GM12872 (cell line): ENCODE data around the gene RAVER1.

ENCODE experiments used
- TF ChIP-seq, protein P1 (sequence below): IDR thresholded peaks from 3 replicates; pipeline ENCODE4 v1.5.1; 2011; ENCODE audit warnings: low read depth, mild to moderate bottlenecking, low read length, moderate library complexity; ENCODE audit not compliant: insufficient read depth

RAVER1 gene

DNA sequence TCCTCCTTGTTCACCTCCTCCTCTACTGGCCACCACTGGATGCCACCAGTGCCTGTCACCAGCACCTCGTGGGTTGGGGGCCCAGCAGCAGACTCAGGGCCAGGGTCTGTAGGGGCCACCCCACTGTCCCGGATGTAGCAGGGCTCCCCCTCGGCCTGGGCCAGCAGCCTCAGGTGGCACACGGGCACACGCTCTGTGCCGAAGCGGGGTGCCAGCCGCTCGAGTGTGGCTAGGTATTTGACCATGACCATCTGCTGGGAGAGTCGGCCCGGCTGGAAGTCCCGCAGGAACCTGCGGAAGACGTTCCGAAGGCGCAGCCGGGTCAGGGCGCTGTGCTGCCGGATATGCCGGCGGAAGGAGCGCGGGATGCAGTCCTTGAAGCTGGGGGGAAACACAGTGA lies 32.2 kb upstream of the RAVER1 start:
- TF ChIP-seq, protein P1, sequence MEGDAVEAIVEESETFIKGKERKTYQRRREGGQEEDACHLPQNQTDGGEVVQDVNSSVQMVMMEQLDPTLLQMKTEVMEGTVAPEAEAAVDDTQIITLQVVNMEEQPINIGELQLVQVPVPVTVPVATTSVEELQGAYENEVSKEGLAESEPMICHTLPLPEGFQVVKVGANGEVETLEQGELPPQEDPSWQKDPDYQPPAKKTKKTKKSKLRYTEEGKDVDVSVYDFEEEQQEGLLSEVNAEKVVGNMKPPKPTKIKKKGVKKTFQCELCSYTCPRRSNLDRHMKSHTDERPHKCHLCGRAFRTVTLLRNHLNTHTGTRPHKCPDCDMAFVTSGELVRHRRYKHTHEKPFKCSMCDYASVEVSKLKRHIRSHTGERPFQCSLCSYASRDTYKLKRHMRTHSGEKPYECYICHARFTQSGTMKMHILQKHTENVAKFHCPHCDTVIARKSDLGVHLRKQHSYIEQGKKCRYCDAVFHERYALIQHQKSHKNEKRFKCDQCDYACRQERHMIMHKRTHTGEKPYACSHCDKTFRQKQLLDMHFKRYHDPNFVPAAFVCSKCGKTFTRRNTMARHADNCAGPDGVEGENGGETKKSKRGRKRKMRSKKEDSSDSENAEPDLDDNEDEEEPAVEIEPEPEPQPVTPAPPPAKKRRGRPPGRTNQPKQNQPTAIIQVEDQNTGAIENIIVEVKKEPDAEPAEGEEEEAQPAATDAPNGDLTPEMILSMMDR = no peak

DNA sequence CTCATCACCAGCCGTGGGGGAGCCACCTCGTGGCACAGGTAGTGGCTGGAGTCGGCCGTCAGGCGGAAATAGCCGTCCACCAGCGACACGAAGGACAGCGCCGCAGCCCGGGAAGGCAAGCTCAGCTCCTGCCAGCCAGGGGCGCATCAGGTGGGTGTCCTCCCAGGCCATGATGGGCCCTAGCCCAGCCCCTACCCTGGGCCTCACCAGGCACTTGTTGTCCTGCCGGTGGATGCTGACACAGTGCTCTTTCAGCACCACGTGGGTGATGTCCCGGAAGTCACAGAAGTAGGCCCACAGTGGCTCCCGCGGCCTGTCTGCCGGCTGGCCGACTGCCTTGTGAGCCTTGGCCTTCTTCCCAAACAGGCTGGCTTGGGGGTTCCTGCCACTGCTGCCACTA lies 31.3 kb upstream of the RAVER1 start:
- TF ChIP-seq, protein P1 = no peak

- TF ChIP-seq, protein P1 = no peak
These were observed 30.5 kb upstream of the RAVER1 start for GRCh38 chr19:10363789-10364281.

- TF ChIP-seq, protein P1 = no peak
These were observed 28.9 kb upstream of the RAVER1 start for GRCh38 chr19:10362259-10362658.

GRCh38 chr19:10361569-10362011 lies 28.3 kb upstream of the RAVER1 start:
- TF ChIP-seq, protein P1 = no peak

GRCh38 chr19:10356431-10356830 lies 23.1 kb upstream of the RAVER1 start:
- TF ChIP-seq, protein P1 = no peak

DNA sequence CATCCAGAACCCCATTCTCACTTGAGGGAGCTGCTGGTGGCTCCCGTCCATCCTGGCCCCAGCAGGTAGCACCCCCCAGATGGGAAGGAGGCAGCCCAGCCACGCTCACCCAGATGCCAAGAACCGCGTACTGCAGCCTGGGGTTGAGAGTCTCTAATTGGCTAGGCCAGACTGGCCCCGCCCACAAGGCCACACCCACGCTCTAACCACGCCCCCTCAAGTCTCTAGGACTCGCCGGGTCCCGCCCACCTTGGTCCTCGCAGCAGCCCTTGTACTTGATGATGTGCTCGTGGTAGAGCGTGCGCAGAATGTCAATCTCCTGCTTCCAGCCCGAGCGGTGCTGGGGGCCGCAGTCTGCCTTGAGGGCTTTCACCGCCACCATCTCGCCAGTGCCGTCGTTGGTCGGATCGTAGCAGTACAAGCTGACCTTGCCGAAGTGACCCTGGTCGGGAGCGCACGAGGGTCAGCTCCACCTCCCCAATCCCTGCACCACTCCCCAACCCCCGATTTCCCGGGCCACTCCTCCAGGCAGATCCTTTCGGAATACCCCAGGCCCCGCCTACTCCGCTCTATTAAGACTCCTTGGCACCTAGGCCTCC lies 20.6 kb upstream of the RAVER1 start:
- TF ChIP-seq, protein P1 = no peak
